LNCAP (cell line): ENCODE measurements around the gene SHISA6.

ENCODE experiments used
- CTCF ChIP-seq: fragments of 450-650 bp; IDR thresholded peaks from 2 replicates; pipeline ENCODE4 v1.5.1; 2017; ENCODE audit warnings: mild to moderate bottlenecking

SHISA6 gene

DNA sequence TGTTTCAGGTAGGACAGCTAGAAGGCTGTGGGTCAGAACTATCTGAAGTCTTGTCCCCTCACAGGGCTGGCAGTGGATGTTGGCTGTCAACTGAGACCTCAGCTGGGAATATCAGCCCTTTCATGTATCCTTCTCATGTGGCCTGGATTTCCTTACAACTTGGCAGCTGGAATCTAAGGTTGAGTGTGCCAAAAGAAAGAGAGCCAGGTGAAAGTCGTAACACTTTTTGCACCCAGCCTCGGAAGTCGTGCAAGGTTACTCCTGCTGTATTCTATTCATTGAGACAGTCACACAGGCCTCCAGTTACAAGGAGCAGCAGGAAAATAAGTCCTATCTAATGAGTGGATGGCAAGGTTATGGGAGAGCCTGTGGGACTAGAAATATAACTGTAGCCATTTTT lies 304.7 kb downstream of the SHISA6 start:
- no peak for TF ChIP-seq CTCF

DNA sequence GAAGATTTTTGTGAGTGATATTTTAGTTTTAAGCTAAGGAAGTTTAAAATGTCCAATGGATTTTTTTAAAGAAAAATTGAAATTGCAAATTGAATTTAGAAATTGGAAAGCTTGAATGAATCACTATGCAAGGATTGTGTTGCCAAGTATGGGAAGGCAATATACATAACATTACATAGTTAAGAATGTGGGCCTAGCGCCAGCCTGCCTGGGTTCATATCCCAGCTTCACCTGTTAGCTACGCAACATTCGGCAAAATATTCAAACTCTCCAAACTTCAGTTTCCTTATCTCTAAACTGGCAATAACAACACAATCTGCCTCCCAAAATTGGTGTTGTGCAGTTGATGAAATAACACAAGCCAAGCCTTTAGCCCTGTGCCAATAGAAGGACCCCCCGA lies 306.8 kb downstream of the SHISA6 start:
- TF ChIP-seq CTCF, result no peak

DNA sequence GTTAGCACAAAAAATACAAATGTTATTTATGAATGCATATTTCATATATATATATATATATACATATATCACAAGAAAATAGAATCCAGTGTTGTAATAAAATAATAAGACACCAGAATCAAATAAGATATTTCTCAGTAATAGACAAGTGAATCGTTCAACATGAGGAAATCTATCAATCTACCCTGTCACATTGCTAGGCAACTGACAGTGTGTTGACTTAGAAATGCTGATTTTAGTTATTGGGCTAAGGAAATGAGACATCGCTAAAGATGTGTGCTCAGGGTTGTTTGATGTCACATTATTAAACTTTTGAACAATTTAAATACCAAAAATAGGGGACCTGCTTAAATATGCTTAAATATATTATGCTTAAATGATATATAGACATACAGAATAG lies 307.4 kb downstream of the SHISA6 start:
- no peak for TF ChIP-seq CTCF

GRCh38 chr17:11550431-11550830 lies 309.4 kb downstream of the SHISA6 start:
- no peak for TF ChIP-seq CTCF

- no peak for TF ChIP-seq CTCF
Measured at GRCh38 chr17:11551442-11551841, 310.4 kb downstream of the SHISA6 start.

DNA sequence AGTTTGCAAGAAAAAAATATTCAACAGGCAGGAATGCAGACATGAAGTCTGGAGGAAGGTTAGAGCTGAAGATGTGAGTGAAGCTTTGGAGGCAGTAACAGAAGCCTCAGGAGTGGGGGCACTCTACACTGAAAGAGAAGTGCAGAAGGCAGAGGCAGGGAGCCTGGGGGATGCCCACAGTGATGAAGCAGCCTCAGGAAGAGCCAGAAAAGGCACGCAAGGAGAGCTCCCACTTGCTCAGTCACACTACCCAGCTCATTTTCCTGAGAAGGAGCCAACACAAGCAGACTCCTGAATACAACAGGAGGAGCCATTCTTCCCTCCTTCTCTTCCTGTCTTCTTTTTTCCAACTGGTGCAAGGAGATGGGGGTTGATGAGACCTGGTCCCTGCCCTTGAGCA lies 312.1 kb downstream of the SHISA6 start:
- no peak for TF ChIP-seq CTCF

GRCh38 chr17:11554042-11554441 lies 313.0 kb downstream of the SHISA6 start:
- no peak for TF ChIP-seq CTCF

DNA sequence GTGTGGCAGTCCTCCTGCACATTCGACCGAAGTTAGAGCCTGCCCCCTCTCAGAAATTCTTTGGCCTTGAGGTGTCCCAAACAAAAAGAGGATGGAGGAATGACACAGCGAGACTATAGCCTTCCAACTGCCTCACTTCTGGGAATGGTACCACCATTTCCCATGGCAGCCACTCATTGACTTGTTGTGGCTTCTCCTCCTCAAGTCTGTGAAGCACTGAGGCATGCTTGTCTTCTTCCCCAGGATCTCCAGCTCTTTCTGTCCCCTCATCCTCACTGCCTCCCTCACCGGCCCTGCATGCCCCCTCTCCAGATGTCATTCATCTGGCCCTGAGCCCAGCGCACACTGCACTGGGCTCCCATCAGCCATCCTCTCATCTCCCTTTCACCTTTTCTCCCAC lies 313.5 kb downstream of the SHISA6 start:
- no peak for TF ChIP-seq CTCF
